Measurements from ENCODE around the gene CPLANE2.

DNA sequence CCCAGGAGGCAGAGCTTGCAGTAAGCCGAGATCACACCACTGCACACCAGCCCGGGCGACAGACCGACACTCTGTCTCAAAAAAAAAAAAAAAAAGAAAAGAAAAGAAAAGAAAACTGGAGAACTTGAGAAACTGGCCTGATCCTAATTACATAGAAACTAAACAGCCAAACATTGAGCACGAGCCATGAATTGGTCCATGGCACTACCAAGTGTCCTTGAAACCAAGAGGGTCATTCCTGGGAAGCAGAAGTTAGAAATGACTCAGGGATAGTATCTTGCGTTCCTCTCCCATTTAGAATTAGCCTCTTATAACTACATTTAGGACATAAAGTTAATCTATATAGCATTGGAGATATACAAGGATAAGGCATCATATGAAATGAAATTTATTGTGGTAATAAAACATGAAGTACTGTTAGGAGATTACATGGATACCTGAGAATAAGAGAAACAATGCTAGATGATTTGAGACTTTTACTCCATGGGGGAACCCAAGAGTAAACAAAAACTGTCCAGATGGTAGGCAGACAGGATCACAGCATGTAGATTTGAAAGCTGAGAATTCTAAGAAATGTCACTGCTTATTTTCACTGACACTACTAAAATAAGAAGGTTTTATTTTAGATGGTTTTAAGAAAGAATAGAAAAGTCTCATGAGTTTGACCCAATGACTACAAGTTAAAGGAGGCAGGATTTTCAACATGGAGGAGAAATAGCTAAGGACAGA is 39.5 kb upstream of the CPLANE2 start:
- TF ChIP-seq, protein P1, sequence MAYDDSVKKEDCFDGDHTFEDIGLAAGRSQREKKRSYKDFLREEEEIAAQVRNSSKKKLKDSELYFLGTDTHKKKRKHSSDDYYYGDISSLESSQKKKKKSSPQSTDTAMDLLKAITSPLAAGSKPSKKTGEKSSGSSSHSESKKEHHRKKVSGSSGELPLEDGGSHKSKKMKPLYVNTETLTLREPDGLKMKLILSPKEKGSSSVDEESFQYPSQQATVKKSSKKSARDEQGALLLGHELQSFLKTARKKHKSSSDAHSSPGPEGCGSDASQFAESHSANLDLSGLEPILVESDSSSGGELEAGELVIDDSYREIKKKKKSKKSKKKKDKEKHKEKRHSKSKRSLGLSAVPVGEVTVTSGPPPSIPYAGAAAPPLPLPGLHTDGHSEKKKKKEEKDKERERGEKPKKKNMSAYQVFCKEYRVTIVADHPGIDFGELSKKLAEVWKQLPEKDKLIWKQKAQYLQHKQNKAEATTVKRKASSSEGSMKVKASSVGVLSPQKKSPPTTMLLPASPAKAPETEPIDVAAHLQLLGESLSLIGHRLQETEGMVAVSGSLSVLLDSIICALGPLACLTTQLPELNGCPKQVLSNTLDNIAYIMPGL (CRISPR knock-in tag; IDR thresholded peaks at IDR 0.05), result no peak
- TF ChIP-seq ESRRA (CRISPR knock-in tag; IDR thresholded peaks at IDR 0.05; ENCODE audit: borderline replicate concordance) (no peak), AFF4 (CRISPR knock-in tag; IDR thresholded peaks at IDR 0.05; ENCODE audit: borderline replicate concordance) (no peak), NFYB (CRISPR knock-in tag; conservative IDR thresholded peaks at IDR 0.05; ENCODE audit: low read depth) (no peak), CTCF (IDR thresholded peaks at IDR 0.05) (no peak)

Data from WTC11 (cell line).